SHP77 (cell line): ENCODE measurements around the gene CCSER1.

Experiments used
- DNase-seq, 2 experiments: peaks; one replicate each; lab custom pipeline; 2025; lab: John Stamatoyannopoulos, UW

CCSER1 gene

GRCh38 chr4:90198086-90198847 is 71.1 kb downstream of the CCSER1 start:
- DNase-seq, result no peak

GRCh38 chr4:90207887-90208454 is 80.8 kb downstream of the CCSER1 start:
- DNase-seq, result no peak

- DNase-seq, result no peak
Observed at GRCh38 chr4:90209922-90210321, 82.7 kb downstream of the CCSER1 start.

GRCh38 chr4:90211174-90211573 is 84.0 kb downstream of the CCSER1 start:
- no peak for DNase-seq

GRCh38 chr4:90215286-90215685 is 88.1 kb downstream of the CCSER1 start:
- no peak for DNase-seq

- no peak for DNase-seq
Observed at GRCh38 chr4:90219822-90220221, 92.6 kb downstream of the CCSER1 start.

GRCh38 chr4:90220459-90220858 is 93.3 kb downstream of the CCSER1 start:
- no peak for DNase-seq

GRCh38 chr4:90226734-90227133 is 99.5 kb downstream of the CCSER1 start:
- no peak for DNase-seq

- DNase-seq, result no peak
Observed at GRCh38 chr4:90227177-90227576, 100.0 kb downstream of the CCSER1 start.

GRCh38 chr4:90234916-90235547 is 107.8 kb downstream of the CCSER1 start:
- no peak for DNase-seq

GRCh38 chr4:90237751-90238530 is 110.7 kb downstream of the CCSER1 start:
- no peak for DNase-seq

- no peak for DNase-seq
Observed at GRCh38 chr4:90240333-90240732, 113.1 kb downstream of the CCSER1 start.

- no peak for DNase-seq
Observed at GRCh38 chr4:90241008-90241407, 113.8 kb downstream of the CCSER1 start.

- no peak for DNase-seq
Observed at GRCh38 chr4:90245837-90246236, 118.6 kb downstream of the CCSER1 start.

- DNase-seq, result no peak
Observed at GRCh38 chr4:90246816-90247215, 119.6 kb downstream of the CCSER1 start.

GRCh38 chr4:90254357-90254756 is 127.2 kb downstream of the CCSER1 start:
- no peak for DNase-seq

GRCh38 chr4:90274175-90274574 is 147.0 kb downstream of the CCSER1 start:
- DNase-seq, result no peak

- no peak for DNase-seq
Observed at GRCh38 chr4:90280954-90281353, 153.8 kb downstream of the CCSER1 start.

- DNase-seq, result no peak
Observed at GRCh38 chr4:90281541-90282355, 154.6 kb downstream of the CCSER1 start.

GRCh38 chr4:90290345-90290744 is 163.2 kb downstream of the CCSER1 start:
- no peak for DNase-seq

- DNase-seq, result no peak
Observed at GRCh38 chr4:90292438-90292837, 165.2 kb downstream of the CCSER1 start.

GRCh38 chr4:90293320-90293719 is 166.1 kb downstream of the CCSER1 start:
- no peak for DNase-seq
